Heart left ventricle (tissue), 13 donors: Measurements from ENCODE around the gene CNTNAP5.

Experiments used
- CTCF ChIP-seq, 12 donors: fragments of 200-600 bp; sonication (generic) in 4 of 12; IDR thresholded peaks; one replicate each; pipeline versions ENCODE4 v1.5.0 to v1.8.0; 2018 to 2022; ENCODE audit warnings: antibody characterized with exemption in 12 of 12, mild to moderate bottlenecking in 5 of 12
- POLR2A ChIP-seq, 2 donors: fragments of 450-650 bp; IDR thresholded peaks; one replicate each; pipeline ENCODE4 v1.6.1; 2017; ENCODE audit warnings: antibody characterized with exemption in 2 of 2, mild to moderate bottlenecking in 2 of 2, moderate library complexity in 2 of 2
- donor health status: ischemic (EF 13 %, LVEDD 7.1; RV severe dilation, severe dysfunction).
- donor health status: DM: no; HTN: yes; CAD: no.
- donor health status: DM: no; HTN: no; CAD: no.
- donor health status: ischemic (EF 25% LVEDD 6.9; RV normal size, moderate dysfunction).
- donor health status: ischemic (EF 25% LVEDD 5.7; RV mildly dilated, moderate dysfunction).
- donor health status: ischemic (EF 35%, LVEDD 5.7; RV mildly dilated, moderate dysfunction).
- donor health status: nonischemic (EF 11% LVEDD 7.7; RV severe dilation, severe dysfunction).
- donor health status: DM: yes; HTN: yes; CAD: no.
- donor health status: PGD.
- donor health status: ischemic (EF 29% LVEDD 5.4; RV normal size, mild dysfunction).
- donor health status: nonischemic (EF 23%, LVEDD 6.1; RV moderate dilation, normal function).

GRCh38 chr2:124640221-124640750 lies 615.2 kb downstream of the CNTNAP5 start:
- TF ChIP-seq CTCF (IDR thresholded peaks at IDR 0.05): no peak
- no peak for TF ChIP-seq POLR2A (IDR thresholded peaks at IDR 0.05)
